GM19239 (cell line): ENCODE data around the gene ANKRD10.
A peak's percentile ranks its signal among the peaks of the same experiment; 100 is the strongest.

ENCODE experiments used
- DNase-seq: peaks from one replicate; pipeline ENCODE4 v3.0.0; 2011; ENCODE audit warnings: low spot score; ENCODE audit not compliant: insufficient read length
- FAIRE-seq: peaks from 2 replicates; lab custom pipeline; 2011; peaks lifted over from hg19 to GRCh38; lab: Jason Lieb, UNC

Gene ANKRD10

DNA sequence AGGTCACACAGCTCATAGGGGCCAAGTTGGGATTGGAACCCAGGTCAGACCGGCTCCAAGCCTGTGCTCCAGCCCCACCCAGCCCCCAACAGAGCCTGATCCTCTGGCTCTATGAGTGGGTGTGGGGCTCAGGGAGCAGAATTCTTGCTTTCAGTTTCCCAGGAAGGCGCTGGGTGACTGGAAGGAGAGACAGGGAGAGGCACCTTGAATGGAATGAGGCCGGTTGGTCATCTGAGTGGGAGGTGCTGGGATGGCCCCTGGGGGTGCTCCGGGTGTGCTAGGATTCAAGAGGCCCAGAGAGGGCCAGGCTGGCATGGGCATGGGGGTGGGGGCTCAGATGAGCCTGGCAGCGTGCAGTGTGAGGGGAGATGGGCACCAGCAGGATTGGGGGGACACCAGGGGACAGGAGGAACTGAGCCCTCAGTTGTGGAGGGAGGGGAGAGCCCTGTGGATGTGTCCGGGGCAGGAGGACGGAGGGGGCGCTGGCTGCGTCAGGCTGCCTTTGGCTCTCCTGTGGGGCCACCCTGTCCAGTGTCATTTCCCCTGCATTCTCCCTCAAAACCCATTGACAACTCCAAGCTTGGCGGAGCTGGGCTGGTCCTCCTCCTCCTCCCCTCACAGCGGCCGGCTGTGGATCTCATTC is 31.2 kb upstream of the ANKRD10 start:
- DNase-seq (no peak), FAIRE-seq (no peak)

- FAIRE-seq (no peak), DNase-seq (no peak)
Observed at GRCh38 chr13:110944968-110945927, 30.4 kb upstream of the ANKRD10 start.

DNA sequence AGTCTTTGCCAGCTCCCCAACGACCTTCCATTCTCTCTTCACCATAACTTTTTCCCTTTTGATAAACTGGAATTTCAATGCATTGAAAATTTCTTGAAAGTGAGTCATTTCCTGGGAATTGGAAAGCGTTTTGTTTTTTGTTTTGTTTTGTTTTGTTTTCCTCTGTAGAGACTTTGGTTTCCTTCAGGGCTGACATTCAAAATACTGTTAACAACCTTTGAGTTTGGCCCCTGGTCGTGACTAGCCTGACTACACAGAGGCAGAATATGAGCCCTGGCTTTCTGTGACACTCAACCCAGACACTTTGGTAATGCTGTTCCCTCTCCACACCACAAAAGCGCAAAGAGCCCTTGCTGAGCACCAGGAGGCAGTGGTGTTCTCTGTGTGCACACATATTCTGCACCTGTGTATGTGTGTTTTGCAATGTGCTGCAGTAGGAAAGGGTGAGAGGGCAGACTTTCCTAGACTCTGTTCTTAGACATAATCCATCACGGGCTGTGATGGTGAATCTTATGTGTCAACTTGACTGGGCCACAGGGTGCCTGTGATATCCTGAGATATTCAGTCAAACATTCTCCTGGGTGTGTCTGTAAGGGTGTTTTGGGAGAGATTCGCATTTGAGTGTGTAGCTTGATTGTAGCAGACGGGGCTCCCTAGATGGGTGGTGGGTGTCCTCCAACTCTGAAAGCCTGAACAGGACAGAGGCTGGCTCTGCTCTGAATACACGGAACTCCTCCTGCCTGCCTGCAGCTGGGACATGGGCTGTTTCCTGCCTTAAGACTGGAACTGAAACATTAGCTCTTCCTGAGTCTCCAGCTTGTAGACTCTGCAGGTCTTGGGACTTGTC is 29.5 kb upstream of the ANKRD10 start:
- FAIRE-seq (no peak), DNase-seq (peak; percentile 25)

DNA sequence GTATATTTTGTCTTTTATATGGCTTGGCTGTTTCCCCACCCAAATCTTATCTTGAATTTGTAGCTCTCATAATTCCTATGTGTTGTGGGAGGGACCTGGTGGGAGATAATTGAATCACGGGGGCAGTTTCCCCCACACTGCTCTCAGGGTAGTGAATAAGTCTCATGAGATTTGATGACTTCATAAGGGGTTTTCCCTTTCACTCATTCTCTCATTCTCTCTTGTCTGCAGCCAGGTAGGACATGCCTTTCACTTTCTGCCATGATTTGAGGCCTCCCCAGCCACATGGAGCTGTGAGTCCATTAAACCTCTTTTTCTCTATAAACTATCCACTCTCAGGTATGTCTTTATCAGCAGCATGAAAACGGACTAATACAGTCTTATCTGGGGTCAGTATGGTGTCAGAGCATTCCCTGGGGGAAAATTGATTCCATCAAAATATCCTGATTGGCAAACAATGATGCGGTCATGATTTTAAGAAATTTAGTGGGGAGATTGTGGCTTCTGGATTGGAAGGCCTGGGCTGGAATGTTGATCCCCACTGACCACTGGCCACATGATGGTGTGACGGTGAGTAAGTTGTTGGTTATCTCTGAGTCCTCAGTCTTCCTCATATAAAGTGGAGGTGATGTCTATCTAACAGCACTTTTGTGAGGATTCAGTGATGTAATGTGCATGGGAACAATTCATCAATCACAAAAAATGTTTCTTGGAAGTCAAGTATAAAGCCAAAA is 27.5 kb upstream of the ANKRD10 start:
- FAIRE-seq (peak; percentile 89), DNase-seq (no peak)

GRCh38 chr13:110938662-110939421 is 24.0 kb upstream of the ANKRD10 start:
- DNase-seq (no peak), FAIRE-seq (no peak)

DNA sequence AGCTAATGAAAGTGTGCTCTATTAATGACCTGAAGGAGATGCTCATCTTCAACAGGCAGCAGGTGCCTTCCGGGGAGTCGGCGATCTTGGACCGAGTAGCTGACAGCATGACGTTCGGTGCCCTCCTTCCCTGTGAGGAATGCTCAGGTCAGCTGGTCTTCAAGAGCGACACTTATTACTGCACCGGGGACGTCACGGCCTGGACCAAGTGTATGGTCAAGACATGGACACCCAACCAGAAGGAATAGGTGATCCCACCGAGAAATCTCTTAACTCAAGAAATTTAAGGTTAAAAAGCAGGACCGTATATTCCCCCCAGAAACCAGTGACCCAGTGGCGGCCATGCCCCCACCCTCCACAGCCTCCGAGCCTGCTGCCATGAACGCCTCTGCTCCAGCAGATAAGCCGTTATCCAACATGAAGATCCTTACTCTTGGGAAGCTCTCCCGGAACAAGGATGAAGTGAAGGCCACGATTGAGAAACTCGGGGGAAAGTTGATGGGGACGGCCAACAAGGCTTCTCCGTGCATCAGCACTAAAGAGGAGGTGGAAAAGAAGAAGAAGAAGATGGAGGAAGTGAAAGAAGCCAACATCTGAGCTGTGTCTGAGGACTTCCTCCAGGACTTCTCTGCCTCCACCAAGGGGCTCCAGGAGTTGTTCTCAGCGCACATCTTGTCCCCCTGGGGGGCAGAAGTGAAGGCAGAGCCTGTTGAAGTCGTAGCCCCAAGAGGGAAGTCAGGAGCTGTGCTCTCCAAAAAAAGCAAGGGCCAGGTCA is 22.8 kb upstream of the ANKRD10 start:
- DNase-seq (no peak), FAIRE-seq (no peak)

- FAIRE-seq (no peak), DNase-seq (no peak)
Observed at GRCh38 chr13:110936519-110936918, 21.6 kb upstream of the ANKRD10 start.

DNA sequence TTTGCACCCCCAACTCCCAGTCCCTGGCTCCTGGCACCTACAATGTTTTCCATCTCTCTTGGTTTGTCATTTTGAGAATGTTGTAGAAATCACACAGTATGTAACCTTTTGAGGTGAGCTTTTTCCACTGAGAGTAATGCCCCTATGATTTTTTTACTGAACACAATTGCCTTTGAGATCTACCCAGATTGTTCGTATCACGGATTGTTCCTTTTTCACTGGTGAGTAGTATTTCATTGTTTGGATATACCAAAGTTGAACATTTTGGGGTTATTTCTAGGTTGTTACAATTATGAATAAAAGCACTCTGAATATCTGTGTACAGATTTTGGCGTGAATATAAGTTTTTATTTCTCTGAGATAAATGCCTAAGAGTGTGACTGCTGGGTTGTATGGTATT is 17.7 kb upstream of the ANKRD10 start:
- FAIRE-seq: no peak
- DNase-seq: no peak

- FAIRE-seq (peak; percentile 11), DNase-seq (no peak)
Observed at GRCh38 chr13:110929104-110929777, 14.4 kb upstream of the ANKRD10 start.

DNA sequence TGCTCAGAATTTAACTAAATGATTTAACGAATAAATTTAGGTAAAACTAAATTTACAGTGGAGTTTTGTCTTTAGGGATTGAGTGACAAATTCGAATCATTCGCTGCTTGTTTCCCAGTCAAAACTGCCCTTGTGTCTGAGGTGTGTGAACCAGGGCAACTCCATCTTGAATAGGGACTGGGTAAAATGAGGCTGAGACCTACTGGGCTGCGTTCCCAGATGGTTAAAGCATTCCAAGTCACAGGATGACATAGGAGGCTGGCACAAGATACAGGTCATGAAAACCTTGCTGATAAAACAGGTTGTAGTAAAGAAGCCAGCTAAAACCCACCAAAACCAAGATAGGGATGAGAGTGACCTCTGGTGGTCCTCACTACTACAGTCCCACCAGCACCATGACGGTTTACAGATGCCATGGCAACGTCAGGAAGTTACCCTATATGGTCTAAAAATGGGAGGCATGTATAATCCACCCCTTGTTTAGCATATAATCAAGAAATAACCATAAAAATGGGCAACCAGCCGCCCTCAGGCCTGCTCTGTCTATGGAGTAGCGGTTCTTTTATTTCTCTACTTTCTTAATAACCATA is 10.2 kb upstream of the ANKRD10 start:
- no peak for DNase-seq
- FAIRE-seq: no peak

GRCh38 chr13:110924639-110924934 is 9.7 kb upstream of the ANKRD10 start:
- no peak for FAIRE-seq

DNA sequence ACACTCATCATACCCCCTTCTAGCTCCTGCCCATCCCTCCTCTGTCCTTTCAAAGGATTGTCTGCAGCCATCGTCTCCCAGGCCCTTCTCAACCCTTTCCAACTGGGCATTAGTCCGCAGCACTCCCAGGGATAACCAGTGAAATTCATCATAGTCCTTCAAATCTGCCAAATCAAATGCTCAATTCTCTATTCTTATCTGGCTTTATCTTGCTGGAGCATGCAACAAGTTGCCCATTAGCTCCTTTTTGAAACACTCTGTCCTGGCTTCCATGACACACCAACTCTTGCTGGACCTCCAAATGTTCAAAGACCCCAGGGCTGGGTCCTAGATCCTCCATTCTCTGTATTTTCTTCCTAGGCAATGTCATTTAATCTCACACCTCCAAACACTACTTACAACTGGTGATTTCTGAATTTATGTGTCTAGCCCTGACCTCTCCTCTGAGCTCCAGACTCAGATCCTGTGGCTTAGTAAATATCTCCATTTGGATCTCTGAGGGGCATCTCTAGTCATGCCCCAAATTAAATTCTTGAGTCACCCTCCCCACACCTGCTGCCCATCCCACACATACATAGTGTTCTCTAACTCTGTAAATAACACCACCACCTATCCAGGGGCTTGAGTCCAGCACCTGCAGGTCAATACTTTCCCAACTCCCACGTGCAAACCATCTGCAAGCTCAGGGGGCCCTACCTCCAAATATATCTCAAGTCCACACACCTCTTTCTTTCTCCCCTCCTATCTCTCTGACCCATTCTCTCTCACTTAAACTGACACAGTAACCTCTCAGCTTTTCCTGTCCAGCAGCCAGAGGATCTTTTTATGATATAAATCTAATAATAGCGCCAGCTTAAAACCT is 9.1 kb upstream of the ANKRD10 start:
- no peak for FAIRE-seq

More at GRCh38 chr13:110924639-110924934, 9.7 kb upstream of the ANKRD10 start:
- no peak for DNase-seq

GRCh38 chr13:110923086-110923485 is 8.2 kb upstream of the ANKRD10 start:
- FAIRE-seq: no peak
- DNase-seq: no peak

More for the DNA sequence above, 9.1 kb upstream of the ANKRD10 start:
- no peak for DNase-seq

- DNase-seq: no peak
- no peak for FAIRE-seq
Observed at GRCh38 chr13:110922506-110922905, 7.6 kb upstream of the ANKRD10 start.

DNA sequence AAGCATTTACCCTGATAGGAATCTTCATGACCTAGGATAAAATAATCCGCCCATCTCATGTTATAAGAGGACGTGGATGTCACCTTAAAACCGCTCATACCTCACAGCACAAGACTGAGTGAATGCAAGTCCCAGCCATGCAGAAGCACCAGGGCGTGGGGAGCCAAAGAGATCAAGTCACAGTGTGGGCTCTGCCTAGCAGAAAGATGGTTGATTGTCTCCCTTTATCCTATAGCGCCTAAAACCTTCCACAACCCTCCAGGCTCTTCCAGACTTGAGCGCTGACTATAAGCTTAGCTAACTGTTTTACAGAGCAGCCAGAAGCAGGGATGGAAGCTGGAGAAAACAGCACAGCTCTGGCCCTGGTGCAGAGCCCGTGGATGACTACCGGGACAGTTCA is 6.8 kb upstream of the ANKRD10 start:
- DNase-seq: no peak
- FAIRE-seq: no peak

GRCh38 chr13:110921209-110921608 is 6.3 kb upstream of the ANKRD10 start:
- DNase-seq: no peak
- FAIRE-seq: peak; percentile 76

DNA sequence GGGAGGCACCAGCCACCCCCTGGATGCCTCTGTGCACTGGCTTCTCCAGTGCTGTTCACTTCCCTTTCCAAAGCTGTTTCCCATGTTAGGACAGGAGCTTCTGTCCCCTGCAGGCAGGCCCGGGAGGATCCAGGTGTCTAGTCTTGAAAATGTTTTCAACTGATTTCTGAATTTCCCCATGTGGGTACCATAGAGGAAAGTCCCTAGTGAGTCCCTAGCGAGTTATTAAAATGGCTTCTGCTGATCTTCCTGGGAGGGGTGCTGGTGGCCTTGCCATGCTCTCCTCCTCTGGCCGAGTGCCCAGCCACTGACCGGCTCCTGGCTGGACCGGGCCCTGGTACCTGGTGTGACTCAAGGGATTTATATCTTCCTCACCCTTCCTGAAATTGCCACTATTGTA is 5.2 kb upstream of the ANKRD10 start:
- peak; percentile 8 for FAIRE-seq
- DNase-seq: no peak
